DMS53 treated with DMSO at 0.1 percent for 48 hours (cell line): ENCODE measurements around the gene KCNG4.

ENCODE experiments used
- DNase-seq: peaks from one replicate; lab custom pipeline; 2025; ENCODE audit not compliant: unreplicated experiment; lab: John Stamatoyannopoulos, UW

KCNG4 gene, protein sequence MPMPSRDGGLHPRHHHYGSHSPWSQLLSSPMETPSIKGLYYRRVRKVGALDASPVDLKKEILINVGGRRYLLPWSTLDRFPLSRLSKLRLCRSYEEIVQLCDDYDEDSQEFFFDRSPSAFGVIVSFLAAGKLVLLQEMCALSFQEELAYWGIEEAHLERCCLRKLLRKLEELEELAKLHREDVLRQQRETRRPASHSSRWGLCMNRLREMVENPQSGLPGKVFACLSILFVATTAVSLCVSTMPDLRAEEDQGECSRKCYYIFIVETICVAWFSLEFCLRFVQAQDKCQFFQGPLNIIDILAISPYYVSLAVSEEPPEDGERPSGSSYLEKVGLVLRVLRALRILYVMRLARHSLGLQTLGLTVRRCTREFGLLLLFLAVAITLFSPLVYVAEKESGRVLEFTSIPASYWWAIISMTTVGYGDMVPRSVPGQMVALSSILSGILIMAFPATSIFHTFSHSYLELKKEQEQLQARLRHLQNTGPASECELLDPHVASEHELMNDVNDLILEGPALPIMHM

DNA sequence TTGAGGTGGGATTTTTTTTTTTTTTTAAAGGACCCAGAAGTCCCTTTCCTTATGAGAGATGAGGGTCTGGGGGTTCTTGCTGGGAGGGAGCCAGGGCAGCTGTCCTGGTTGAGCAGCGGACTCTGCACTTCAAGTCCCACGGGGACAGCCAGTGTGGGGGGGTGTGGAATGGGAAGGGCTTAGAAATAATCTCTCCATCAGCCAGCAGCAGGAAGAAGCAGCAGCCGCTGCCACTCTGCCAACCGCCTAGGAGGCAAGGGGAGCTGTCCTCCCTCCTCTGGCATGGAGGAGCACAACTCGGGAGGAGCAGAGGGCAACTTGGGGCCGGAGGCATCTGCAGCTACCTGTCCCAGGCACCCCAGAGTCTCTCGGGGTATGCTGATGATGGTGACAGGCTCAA is at the start of gene KCNG4:
Gene KCNG4, minus strand, starts transcription at position 104 of the 400 bp plus-strand sequence. CDS start 2,527 bp downstream, outside the sequence.
- DNase-seq = no peak

DNA sequence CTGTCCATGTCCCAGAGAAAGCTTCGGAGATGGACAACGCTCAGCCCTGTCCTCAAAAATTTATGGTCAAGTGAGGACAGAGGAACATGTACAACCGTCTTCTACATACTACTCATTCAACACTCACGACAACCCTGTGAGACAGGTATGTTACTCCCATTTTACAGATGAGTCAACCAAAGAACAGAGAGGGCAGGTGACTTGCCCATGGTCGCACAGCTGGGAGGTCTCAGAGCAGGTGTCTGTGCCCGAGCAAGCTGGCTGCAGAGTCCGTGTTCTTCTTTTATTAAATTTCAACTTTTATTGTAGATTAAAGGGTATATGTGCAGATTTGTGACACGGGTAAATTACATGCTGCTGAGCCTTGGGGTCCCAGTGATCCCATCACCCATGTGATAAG is 49.1 kb upstream of the KCNG4 start:
- DNase-seq = no peak

DNA sequence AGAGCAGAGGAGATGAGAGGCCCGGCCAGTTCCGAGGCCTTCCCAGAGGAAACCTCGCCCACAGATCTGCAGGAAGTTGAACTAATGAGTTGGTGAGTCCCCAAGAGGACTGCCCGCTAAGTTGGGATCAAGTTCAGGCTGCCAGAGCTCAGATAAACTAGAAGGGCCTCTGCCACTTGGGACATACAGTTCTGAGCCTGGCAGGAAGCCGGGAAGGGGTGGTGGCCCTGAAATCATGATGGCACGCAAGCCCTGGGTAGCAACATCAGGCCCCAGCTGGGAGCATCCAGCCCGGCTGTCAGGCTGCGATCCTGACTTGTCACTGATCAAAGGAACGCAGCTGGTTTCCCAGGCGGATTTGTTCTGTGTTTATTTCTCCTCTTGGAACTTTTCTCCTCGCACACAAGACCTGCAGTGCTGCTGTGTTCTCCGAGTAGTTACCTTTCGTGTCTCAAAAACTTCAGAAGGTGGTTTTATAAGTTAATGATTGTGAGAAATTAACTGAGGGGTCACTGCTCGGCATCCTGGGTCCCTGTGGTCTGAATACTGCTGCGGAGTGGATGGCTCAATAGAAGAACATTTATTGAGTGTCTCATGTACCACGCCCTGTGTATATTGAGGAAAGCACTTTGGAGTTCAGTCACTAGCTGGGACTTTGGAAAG is 46.9 kb upstream of the KCNG4 start:
- no peak for DNase-seq

DNA sequence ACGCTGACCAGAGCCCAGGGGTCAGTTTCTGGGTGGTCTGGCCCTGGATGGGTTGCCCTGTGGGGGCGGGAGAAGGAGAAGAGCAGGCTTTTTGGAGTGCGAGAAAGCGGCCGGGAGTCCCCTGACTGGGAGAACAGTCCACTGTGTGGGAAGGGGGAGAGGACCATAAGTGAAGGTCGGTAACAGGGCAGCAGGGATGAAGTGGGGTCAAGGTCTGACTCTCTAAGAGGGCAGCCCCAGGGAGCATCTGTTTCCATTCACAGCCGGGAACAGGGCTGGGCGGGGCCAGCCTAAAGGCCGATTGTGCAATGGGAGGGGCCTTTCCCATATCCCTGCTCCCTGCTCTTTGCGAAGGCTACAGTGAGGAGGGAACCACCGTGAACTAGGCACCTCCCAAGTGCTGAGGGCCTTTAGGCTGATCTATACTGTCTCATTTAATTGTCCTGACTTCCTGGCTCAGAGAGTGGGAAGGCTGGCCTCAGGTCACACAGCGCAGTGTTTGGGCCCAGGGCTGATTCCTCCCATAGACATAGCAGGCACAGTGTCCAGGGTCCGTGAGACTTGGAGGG is 44.4 kb upstream of the KCNG4 start:
- DNase-seq = no peak

DNA sequence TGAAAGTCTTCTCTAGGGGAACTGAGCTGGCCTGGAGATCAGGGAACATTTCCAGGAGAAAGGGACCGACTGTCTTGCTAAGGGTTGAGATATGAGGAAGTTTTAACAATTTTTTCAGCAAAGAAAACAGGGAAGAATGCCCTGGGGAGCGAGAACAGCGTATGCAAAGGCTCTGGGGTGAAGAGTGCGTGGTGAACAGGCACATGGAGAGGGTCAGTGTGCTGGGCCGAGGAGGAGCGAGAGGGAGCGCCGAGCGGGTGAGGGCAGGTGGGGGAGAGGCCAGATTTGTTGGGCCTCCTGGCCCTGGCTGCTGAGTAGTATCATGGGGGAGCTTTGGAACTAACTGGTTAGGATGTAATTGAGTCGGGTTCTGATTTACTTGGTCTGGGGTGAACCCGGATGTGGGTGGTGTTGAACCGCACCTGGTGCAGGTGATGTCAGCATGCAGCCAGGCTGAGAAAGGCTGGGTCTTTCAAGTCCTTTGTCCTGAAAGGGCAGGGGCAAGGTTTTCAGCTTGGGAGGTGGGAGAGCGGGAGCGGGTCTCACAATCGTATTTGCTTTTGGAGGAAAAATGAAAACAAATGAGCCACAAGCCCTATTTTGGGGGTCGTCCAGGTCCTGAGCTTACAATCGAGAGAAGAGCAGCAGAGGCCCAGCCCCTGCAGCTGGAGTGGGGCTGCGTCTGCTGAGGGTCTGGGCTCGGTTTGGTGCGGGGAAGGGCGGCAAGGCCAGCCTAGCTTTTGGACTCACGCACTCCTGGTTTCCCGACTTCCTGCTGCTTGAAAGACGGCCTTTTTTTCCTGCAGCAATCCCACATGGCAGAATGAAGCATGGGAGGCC is 43.7 kb upstream of the KCNG4 start:
- DNase-seq = no peak

DNA sequence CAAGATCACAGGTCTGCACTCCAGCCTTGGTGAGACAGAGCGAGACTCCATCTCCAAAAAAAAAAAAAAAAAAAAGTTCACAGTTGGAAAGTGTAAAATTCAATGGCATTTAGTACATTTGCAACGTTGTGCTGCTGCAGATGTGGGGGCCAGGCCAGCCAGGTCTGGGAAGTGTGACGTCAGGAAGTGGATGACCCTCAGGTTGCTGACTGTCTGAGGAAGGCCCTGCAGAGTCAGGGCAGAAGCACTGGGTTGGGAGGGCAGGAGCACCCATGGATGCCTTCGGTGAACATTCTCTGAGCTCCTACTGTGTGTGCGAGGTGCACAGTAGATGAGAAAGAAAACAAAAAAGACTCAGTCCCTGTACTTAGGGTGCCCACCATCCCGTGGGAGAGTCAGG is 42.7 kb upstream of the KCNG4 start:
- DNase-seq = no peak

DNA sequence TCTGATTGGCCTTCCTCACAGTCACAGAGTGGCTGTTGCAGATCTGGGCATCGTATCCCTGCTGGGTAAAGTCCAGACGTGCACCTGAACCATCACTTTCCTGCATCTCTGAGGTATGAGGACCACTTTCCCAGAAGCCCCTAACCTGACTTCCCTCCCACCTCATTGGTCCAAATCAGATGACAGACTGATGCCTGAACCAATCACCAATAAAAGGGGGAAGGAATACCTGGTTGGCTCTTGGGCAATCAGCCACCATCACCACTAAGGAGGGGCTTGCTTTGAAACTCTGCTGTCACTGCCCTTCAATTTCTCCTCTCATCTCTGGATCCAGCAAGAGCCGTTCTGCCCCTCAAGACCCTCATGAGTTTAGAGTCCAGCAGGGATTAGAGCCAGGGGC is 41.3 kb upstream of the KCNG4 start:
- DNase-seq = no peak

DNA sequence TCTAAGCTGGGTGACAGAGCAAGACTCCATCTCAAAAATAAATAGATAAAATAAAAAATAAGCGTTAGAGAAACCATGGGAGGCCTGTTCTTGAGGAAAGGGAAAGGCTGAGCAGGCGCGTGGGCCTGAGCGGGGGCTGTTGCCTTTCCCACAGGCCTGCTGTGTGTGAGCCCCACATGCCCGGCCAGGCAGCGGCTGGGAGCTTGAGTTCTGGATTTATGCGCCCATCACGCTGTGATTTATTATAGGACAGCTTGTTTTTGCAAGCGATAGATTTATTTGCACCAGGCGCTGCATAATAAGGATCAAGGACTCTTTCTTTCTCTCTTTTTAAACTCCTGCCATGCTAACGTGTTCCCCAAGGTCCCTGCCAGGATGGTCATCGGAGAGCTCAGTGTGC is 40.1 kb upstream of the KCNG4 start:
- no peak for DNase-seq

DNA sequence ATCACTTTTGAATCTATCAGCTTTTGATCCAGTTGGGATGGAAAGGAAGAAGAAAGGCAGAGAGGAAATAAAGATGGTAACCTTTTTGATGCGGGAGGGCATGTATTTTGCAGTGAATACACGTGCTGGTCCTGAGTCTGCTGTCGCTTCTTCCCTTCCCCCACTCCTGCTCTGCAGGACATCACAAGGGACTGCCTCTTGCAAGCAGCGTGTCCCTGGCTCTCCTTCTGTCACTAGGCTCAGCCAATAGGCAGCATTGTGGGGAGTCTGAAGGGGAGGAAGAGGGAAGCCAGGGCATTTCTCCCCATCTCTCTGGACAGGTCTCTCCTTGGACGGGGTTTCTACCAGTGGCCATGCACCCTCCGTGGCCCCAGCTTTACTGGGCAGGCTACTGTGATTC is 39.2 kb upstream of the KCNG4 start:
- DNase-seq = no peak

DNA sequence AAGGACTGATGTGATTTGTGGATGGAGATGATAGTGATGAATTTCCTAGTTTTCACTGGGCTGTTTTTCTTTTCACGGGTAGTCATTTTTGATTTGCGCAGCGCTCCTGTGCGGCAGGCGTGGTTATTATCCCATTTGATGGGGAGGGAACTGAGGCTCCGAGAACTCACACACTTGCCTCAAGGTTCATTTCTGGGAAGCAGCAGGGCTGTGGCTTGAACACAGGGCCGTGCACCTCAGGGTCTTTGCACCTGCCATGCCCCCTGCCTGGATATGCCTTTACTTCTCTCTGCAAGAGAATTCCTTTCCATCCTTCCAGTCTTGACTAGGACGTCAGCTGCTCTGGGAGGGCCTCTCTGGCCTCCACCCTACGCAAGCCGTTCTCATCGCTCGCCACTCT is 38.5 kb upstream of the KCNG4 start:
- DNase-seq = no peak

DNA sequence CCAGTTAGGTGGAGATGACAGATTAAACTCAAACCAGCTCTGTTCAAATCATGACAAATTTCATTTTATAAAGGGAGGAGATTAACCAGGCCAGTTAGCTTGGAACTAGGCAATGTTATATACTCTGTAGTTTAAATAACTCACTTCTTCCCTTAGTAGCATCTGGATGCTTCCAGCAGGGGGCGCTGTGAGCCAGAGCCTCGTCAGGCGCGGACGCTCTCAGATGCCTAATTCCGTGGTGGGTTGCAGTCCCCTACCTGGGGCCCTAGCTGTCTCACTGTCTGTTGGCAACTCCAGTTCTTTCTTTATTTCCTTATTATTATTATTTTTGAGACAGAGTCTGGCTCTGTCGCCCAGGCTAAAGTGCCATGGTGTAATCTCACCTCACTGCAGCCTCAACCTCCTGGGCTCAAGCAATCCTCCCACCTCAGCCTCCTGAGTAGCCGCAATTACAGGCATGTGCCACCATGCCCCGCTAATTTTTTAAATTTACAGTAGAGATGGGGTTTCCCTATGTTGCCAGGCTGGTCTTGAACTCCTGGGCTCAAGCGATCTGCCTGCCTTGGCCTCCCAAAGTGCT is 37.5 kb upstream of the KCNG4 start:
- DNase-seq = peak; percentile 55

DNA sequence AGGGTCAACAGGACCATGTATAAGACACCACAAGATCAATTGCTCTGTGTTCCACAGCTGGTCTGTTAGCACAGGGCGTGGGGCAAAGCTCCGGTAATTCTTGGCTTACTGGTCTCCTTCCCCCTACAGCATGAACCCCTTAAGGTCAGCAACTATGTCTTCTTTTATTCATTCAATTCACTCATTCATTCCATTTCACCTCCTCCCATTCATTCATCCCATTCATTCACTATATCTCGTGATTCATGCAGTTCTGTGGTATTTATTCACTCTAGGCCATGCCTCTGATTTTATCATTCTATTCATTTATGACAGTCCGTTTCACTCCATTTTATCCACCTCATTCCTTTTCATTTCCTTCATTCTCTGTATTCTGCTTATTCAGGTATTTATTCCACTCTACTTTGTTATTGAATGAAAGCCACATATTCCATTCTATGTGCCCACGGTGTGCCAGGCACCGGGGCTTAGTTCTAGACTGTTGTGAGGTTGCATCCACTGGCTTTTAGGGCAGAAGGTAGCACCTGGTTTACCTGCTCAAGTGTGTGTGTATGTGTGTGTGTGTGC is 35.9 kb upstream of the KCNG4 start:
- no peak for DNase-seq

DNA sequence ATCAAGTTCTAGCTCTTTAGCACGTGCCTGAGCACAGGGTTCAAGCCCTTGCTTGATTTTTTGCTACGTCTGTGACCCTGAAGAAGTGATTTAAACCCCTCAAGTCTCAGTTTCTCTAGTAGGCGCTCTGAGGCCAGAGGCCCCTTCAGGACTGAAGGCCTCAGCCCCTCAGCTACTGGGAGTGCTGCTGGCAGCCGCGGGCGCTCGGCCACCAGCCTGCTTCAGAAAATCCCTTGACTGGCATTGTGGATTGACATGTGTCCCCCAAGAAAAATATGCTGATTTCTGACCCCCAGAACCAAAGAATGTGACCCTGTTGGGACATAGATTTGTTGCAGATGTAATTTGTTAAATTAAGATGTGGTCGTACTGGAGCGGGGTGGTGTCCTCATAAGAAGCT is 34.7 kb upstream of the KCNG4 start:
- DNase-seq = no peak

DNA sequence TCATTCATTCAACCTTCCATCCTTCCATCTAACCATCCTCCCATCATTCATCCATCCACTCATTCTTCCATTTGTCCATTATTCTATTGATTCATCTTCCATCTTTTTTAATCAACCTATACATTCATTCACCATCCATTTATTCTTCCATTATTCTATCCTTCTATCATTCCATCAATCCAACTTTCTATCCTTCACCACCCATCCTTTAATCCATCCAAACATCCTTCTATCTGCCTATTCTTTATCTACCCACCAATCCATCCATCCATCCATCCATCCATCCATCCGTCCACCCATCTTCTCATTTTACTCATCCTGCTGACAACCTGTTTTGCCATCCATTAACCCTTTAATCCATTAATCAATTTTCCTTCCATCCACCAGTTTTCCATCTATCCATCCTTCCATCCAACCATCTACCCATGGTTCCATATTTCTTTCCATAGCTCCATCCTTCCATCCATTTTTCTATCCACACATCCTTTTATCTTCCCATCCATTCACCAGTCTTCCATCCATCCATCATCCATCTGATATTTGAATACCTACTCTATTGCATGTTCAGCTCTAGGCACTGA is 33.0 kb upstream of the KCNG4 start:
- DNase-seq = no peak

DNA sequence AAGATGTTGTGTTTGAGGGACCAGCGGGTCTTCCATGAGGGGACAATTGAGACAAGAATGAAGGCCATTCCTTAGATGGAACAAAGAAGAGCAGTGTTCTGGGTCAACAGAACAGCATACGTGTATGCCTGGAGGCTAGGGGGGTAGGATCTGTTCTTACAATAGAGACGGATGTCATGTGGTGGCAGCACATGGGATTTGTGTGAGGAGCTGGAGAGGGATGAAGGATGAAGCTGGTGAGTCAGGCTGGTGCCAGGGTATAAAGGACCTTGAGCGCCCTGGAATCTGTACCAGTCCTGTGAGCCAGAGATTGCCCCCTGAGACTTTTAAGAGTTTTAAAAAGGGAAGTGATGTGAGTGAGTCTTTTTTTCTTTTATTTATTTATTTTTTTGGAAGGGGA is 32.1 kb upstream of the KCNG4 start:
- no peak for DNase-seq

DNA sequence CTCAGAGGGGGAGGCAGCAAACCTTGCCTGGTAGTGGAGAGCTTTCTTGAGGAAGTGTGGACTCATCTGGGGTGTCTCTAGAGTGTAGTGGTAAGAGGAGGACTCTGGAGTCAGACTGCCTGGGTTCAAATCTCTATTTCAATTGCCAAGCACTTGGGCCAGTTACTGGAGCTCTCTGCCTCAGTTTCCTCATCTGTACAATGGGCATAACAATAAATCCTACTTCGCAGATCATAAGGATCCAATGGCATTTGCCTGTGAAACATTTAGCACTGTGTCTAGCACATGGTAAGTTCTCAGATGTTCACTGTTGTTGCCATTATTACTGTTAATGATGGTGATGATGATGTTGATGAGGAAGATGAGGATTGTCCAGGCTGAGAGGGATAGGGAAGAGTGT is 31.2 kb upstream of the KCNG4 start:
- DNase-seq = no peak

DNA sequence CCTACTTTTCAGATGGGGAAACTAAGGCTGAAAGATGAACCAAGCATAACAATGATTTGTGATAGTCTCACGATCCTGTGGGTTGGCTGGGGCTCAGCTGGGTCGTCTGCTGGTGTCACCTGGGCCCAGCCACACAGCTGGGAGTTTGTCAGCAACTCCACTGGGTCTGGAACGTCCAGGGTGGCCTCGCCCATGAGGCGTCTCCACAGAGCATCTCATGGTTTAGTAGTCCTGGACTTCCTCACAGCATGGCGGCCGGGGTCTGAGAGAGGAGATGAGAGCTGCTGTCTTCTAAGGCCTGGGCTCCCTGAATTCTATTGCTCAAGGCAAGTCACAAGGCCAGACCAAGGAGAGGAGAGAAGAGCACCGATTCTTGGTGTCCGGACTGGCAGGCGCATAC is 30.7 kb upstream of the KCNG4 start:
- no peak for DNase-seq

DNA sequence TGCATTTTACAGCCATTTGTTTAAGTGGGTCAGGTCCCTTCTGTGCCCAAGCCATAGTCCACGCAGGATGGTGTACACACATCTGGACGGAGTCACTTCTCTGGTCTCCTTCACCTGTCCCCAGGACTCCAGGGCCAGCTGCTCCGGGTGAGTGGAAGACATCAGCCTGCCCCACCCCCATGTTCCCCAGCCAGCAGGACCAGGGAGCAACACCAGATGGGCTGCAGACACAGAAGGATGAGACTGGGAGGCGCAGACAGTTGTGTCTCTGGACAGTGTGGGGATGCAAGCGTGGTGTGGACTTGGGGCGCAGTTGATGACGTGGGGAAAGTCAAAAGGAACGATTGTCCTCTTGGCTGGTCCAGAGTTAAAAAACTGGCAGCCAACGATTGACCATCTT is 30.3 kb upstream of the KCNG4 start:
- no peak for DNase-seq

DNA sequence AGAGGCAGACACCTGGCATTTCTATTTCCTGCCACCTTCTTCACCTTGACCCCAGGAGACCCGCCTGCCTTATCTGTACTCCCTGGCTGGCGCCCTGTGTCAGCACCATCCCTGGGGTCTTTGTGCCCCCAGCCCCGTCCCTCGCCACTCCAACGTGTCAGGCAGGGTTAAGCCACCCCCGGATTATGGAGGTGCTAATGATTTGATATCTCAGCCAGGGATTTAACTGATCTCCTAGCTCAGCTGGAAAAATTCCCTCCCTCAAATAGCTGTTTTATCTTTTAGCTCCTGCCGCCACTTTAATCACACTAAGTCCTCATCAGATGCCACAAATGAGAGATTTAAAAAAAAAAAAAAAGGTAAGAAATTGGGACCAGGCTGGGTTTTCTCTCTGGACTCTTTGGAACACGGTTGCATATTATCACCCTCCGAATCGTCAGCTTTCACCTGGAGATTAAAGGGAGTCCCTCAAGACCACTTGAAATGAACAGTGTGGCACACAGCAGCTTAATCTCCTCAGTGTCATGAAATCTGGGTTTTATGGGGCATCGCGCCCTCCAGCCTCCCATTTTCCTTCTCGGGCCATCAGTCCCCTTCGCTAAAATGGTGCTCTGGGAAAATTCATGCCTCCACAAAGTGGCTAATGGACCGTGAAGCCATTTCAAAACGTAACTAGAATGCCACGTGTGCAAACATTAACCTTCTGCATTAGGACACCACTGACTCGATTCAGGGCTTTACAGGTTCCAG is 28.7 kb upstream of the KCNG4 start:
- DNase-seq = no peak

DNA sequence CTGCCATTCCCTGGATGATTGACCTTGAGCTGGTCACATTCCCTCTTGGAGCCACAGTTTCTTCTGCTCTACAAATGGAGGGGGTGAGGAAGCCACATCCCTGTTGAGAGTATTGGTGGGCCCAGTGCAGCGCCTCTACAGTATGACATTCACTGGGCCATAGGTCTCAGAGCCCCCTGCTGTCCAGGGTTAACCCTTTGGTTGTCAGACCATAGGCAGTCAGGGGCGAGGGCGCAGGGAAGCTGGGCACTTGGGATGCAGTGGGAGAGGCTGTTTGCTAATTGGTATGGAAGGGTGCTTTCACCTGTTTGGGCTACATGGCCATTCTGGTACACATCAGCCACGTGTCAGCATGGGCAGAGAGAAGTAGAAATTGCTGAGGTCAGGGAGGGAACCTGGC is 27.6 kb upstream of the KCNG4 start:
- no peak for DNase-seq
